GM12878 (cell line): ENCODE results near the gene NR3C1.

Source experiments
- CEBPB ChIP-seq, 2 experiments: fragments of 150-350 bp in 1 of 2; IDR thresholded peaks; 2 replicates each; pipeline ENCODE4 v1.6.1; 2012 to 2014; ENCODE audit warnings: low read depth in 2 of 2, low read length in 2 of 2, borderline replicate concordance in 1 of 2, inconsistent platforms in 1 of 2
- CTCF ChIP-seq, 3 experiments: IDR thresholded peaks in 2 of 3; conservative IDR thresholded peaks in 1 of 3; 2 replicates each; pipeline ENCODE4 v1.5.1; 2011; ENCODE audit warnings: low read depth in 3 of 3, low read length in 3 of 3, mild to moderate bottlenecking in 3 of 3, control low read depth in 2 of 3, moderate library complexity in 2 of 3, inconsistent platforms in 1 of 3, mixed read lengths in 1 of 3; ENCODE audit not compliant: control insufficient read depth in 2 of 3, insufficient read depth in 1 of 3; ENCODE audit errors: extremely low read depth in 1 of 3
- EZH2 ChIP-seq: IDR thresholded peaks from 2 replicates; pipeline ENCODE4 v1.6.1; 2012; ENCODE audit warnings: low read depth, mild to moderate bottlenecking, control low read depth, inconsistent platforms, low read length, borderline replicate concordance; ENCODE audit not compliant: control insufficient read depth
- MXI1 ChIP-seq: fragments of 150-350 bp; IDR thresholded peaks from 2 replicates; pipeline ENCODE4 v1.6.1; 2011; ENCODE audit warnings: low read depth, mild to moderate bottlenecking, inconsistent platforms, low read length, improper control_type of control experiment
- POLR2A ChIP-seq: IDR thresholded peaks from 2 replicates; pipeline ENCODE4 v1.6.1; 2011; ENCODE audit warnings: low read depth, mild to moderate bottlenecking, low read length
- POLR2AphosphoS5 ChIP-seq: IDR thresholded peaks from 2 replicates; pipeline ENCODE4 v1.6.1; 2011; ENCODE audit warnings: mild to moderate bottlenecking, low read length, inconsistent platforms
- SUZ12 ChIP-seq: fragments of 200-600 bp; sonication (generic); IDR thresholded peaks from one replicate; pipeline ENCODE4 v1.6.1; 2018; ENCODE audit warnings: antibody characterized with exemption, mild to moderate bottlenecking; ENCODE audit not compliant: unreplicated experiment

- TF ChIP-seq POLR2A = no peak
- no peak for TF ChIP-seq CTCF (IDR thresholded peaks at IDR 0.05 in 2 of 3, conservative IDR thresholded peaks at IDR 0.05 in 1 of 3; ENCODE audit: control insufficient read depth in 2 of 3, extremely low read depth in 1 of 3, insufficient read depth in 1 of 3, low read depth in 3 of 3, low read length in 3 of 3)
- TF ChIP-seq POLR2AphosphoS5 = no peak
- TF ChIP-seq MXI1 = no peak
- no peak for TF ChIP-seq EZH2
- TF ChIP-seq SUZ12 = no peak
- TF ChIP-seq CEBPB (IDR thresholded peaks at IDR 0.05; ENCODE audit: borderline replicate concordance in 1 of 2, low read depth in 2 of 2, low read length in 2 of 2) = no peak
Observed at GRCh38 chr5:143248822-143249579, 154.5 kb downstream of the NR3C1 start.
